GM12865 (cell line): ENCODE measurements around the gene CTSW.

Source experiments
- DNase-seq: peaks from one replicate; pipeline ENCODE4 v3.0.0; 2010; ENCODE audit warnings: low read depth
- H3K4me3 ChIP-seq: 2 replicates; pipeline ENCODE4 v1.5.1; 2011; ENCODE audit warnings: mild to moderate bottlenecking, low read depth, low read length, control low read depth
- TF ChIP-seq, protein P1 (sequence below): IDR thresholded peaks from 2 replicates; pipeline ENCODE4 v1.5.1; 2011; ENCODE audit warnings: low read length, control low read depth, low read depth, inconsistent platforms; ENCODE audit not compliant: insufficient read depth; ENCODE audit errors: missing control alignments

Gene CTSW

DNA sequence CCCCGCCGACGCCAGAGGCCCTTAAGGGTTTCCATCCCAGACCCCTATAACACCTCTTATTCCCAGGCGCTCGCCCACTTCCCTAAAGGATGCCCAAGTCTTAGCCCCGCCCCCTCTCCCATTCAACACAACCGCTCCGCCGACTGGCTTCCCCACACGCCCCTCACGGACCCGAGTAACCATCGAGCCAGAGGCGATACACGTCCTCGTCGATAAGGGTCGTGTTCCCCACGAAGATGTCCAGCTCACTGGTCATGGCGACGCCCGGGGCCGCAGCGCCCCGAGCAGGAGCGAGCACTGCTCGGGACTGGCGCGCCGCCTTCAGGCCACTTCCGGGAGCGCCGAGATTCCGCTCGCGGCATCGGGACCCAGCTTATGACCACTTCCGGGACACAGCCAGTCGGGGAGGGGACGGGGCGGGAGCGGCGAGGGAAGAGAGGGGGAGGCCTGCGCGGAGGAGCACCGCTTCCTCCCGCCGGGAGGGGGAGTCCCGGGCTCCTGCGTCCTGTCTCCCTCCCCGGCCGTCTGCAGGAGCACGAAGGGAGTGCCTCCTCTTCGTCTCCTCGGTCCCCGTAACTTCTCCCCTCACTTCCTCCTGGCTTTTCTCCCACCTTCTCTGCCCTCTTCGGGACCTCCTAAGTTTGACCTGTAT is 8.7 kb downstream of the CTSW start, which contains the start of gene FIBP:
TSS of gene FIBP (minus strand) at position 309 of the 652 bp plus-strand sequence. CDS start at position 256, 53 bp downstream.
- peak within 1 kb of the TSS; percentile 78 for H3K4me3 ChIP-seq
- TF ChIP-seq, protein P1, sequence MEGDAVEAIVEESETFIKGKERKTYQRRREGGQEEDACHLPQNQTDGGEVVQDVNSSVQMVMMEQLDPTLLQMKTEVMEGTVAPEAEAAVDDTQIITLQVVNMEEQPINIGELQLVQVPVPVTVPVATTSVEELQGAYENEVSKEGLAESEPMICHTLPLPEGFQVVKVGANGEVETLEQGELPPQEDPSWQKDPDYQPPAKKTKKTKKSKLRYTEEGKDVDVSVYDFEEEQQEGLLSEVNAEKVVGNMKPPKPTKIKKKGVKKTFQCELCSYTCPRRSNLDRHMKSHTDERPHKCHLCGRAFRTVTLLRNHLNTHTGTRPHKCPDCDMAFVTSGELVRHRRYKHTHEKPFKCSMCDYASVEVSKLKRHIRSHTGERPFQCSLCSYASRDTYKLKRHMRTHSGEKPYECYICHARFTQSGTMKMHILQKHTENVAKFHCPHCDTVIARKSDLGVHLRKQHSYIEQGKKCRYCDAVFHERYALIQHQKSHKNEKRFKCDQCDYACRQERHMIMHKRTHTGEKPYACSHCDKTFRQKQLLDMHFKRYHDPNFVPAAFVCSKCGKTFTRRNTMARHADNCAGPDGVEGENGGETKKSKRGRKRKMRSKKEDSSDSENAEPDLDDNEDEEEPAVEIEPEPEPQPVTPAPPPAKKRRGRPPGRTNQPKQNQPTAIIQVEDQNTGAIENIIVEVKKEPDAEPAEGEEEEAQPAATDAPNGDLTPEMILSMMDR = peak; percentile 78
- peak; percentile 99 for DNase-seq

DNA sequence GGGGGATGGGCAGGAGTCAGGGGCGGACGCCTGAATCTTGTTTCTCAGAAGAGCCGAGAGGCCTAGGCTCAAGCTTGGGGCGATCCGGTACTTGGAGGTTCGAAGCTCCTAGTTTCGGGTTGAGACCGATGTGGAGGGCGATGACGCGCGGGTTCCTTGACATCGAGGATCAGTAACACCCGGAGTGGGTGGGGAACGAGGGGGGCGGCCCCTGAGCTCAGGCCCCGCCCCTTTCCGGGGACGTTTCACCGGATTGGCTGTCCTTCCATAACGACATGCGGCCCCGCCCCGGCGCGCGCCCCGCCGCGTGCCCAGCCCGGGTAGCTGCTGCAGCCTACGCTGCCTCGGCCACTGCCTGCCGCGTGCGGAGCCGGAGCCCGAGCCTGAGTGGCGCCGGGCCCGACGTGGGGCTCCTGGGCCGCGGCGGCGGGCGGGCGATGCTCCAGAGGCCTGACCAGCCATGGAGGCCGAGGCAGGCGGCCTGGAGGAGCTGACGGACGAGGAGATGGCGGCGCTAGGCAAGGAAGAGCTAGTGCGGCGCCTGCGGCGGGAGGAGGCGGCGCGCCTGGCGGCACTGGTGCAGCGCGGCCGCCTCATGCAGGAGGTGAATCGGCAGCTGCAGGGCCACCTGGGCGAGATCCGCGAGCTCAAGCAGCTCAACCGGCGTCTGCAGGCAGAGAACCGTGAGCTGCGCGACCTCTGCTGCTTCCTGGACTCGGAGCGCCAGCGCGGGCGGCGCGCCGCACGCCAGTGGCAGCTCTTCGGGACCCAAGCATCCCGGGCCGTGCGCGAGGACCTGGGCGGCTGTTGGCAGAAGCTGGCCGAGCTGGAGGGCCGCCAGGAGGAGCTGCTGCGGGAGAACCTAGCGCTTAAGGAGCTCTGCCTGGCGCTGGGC is 10.9 kb downstream of the CTSW start, which contains the start of gene CCDC85B:
TSS of gene CCDC85B (plus strand) at position 350 of the 895 bp plus-strand sequence. CDS start at position 461, 111 bp downstream.
- peak within 1 kb of the TSS; percentile 78 for H3K4me3 ChIP-seq
- TF ChIP-seq, protein P1 = peak; percentile 0
- DNase-seq = peak; percentile 98

DNA sequence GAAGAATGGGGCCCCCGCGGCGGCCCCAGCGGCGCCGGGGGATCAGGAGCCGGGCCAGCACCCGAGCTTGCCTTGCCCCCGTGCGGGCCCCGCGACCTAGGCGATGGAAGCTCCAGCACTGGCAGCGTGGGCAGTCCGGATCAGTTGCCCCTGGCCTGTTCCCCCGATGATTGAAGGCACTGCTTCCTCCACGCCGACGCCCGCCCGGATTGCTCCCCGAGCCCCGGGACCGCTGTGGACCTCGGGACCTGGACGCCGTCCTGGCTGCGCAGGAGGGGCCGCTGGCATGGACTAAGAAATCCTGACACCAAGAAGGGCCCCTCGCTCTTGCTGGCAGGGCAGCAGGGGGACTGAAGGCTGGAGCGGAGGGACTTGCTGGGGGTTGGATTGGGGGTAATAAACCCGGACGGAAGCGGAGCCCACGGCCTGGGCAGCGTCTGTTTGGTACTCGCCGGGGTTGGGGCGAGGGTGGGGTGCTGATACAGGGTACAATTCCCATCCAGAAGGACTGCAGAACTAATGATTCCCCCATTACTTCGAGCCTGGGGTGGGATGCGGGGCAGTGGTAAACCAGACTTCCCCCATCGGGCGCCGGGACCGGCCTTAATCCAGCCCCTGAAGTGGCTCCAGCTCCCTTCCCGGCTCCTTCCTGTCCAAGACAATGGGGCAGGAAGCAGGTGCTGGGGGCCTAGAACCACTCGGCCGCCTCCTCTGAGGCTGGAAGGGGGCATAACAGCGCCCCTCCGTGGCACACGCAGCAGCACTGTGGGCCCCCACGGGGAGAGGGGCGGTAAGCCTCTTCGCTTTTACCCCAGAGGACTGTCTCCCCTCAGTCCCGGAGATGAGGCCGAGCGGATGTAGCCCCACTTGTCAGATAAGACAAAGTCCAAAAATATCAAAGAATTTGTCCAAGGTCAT is 11.8 kb downstream of the CTSW start:
- TF ChIP-seq, protein P1 = peak; percentile 56
- DNase-seq = peak; percentile 67
- peak overlapping the region; percentile 73 for H3K4me3 ChIP-seq

DNA sequence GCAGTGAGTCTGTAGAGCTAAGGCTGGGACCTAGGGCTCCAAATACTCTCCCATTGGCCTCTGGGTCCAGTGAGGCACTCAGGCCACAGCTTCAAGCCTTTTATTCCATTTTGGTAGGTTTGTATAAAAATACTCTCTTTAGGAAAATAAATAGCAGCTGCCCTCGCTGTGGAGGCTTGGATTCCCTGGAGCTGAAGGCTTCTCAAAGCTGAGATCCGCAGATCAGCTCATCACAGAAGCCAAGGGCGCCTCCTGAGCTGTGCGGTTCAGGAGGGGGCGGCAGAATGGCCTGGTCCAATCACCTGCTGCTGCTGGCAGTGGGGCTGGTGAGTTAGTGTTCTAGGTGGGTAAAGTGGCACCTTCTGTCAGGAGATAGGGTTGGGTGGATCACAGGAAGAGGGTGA is 12.5 kb downstream of the CTSW start:
- DNase-seq = peak; percentile 30
- peak overlapping the region; percentile 73 for H3K4me3 ChIP-seq

DNA sequence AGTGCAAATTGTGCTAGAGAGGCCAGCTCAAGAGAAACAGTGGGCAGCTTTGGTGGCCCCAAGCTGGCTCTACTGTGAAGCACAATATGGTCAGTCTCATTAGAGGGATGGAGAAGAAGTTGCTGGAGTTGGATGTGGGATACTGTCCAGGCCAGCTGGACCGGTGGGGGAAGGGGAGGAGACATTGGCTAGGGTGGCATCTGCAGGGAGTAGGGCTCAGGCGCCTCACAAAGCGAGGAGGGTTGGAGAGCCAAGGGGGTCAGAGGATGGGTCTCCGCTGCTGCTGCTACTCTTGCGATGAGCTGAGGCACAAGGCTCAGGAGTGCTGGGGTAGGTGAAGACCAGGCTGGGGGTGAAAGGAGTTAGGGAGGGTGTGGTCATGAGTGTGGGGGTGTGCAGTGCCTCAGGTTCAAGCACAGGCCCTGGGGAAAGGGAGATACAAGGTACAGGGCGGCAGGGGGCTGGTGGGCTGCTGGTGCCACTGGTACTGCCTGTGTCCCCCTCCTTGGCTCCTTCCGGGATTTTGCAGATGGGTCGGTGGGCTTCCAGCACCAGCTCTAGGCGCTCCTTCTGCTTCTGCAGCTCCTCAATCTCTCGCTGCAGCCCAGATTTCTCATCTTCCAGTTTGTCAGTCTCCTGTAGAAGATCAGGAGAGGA is 13.2 kb downstream of the CTSW start:
- no peak for DNase-seq
- TF ChIP-seq, protein P1 = no peak
- H3K4me3 ChIP-seq = peak overlapping the region; percentile 73

DNA sequence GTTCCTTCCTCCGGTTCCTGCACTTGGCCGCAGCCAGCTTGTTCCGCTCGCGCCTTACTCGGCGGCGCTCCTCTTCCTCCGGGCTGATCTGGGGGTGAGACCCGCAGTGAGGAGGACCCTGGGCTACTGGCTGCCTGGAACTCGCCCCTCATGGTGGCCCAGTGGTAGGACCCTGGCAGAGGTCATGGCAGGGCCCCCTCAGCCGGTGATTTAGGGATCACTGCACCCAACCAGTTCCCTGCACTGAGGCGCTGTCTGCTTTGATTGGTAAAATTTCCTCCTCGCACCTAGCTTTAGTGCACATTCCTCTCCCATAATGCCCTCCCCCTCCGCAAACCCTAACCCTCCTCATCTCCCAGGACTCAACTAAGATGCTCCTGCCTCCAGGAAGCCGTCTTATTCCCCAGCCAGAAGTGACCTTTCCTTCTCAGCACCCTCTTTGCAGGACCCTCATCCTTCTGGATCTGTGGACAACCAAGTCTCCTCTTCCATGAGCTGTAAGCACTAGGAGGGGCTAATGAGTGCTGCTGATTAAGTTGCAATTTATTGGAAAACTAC is 14.5 kb downstream of the CTSW start:
- peak overlapping the region; percentile 73 for H3K4me3 ChIP-seq
- TF ChIP-seq, protein P1 = no peak
- peak; percentile 68 for DNase-seq
